Stomach (tissue), 4 donors: Measurements from ENCODE around the gene IMPDH2.

Source experiments
- CTCF ChIP-seq, 7 experiments: fragments of 450-650 bp in 4 of 7; fragments of 200-600 bp in 3 of 7; sonication (generic) in 3 of 7; IDR thresholded peaks; one replicate each; pipeline ENCODE4 v1.5.1; 2016 to 2019; ENCODE audit warnings: antibody characterized with exemption in 7 of 7, control low read depth in 2 of 7, mild to moderate bottlenecking in 1 of 7
- POLR2A ChIP-seq, 4 donors: fragments of 450-650 bp; IDR thresholded peaks; one replicate each; pipeline ENCODE4 v1.6.1; 2016; ENCODE audit warnings: antibody characterized with exemption in 4 of 4, control low read depth in 2 of 4, mild to moderate bottlenecking in 1 of 4, moderate library complexity in 1 of 4
- POLR2AphosphoS5 ChIP-seq, 3 donors: sonication (generic); formaldehyde crosslinking; IDR thresholded peaks; one replicate each; pipeline ENCODE4 v1.6.1; 2016; ENCODE audit warnings: antibody characterized with exemption in 3 of 3

GRCh38 chr3:48985831-48986376 is 43.3 kb downstream of the IMPDH2 start:
- TF ChIP-seq CTCF (IDR thresholded peaks at IDR 0.05) (no peak), POLR2AphosphoS5 (IDR thresholded peaks at IDR 0.05) (no peak), POLR2A (IDR thresholded peaks at IDR 0.05) (no peak)
